Measurements from ENCODE around the gene RPS6KA5.

The RPS6KA5 gene

DNA sequence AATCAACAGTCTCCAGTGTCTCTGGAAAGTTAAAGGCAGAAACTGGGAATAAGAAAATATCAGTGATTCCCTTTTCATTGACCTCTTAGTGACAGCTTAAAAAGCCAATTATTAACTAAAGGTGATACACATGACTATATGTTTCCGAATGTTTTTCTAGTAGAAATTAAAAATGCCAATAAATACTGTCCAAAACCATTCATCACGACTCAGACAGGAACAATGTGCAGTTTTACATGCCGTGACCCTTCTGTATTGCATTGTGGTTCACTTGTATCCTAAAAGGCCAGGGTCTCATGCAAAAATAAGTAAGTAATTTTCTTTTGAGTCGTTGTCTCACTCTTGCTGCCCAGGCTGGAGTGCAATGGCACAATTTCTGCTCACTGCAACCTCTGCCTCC, 138.3 kb downstream of the RPS6KA5 start:
- DNase-seq, result no peak

DNA sequence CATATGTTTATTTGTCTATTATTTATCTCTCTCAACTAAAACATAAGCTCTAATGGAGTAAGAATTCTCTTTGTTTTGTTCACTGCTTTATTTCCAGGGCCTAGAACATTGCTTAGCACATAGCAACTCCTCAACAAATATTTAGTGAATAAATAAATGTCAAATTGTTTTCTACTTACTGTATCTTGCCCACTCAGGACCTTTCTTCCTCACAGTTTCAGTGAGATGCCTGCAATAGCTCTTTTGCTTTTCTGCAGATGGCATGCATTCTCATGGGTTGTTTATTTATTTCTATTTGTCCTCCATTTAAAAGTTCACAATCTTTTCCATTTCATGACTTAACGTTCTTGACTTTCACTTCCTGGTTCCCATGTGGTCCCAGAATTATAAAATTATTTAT, 149.3 kb downstream of the RPS6KA5 start:
- DNase-seq, result no peak

DNA sequence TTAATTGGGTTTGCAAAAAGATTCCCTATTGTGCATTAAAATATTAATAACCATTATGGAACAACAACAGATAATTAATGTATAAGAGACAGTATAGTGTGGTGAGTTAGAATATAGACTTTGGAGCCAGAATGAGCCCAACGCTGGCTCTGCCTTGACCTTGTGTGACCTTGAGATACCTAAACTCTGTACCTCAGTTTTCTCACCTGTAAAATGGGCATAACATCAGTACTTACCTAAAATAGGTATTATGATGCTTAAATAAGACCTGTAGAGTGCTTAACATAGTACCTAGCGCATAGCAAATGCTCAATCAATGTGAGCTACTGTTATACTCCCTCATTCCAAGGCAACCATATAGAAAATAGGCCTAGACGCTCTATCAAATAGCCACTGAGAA, 153.3 kb downstream of the RPS6KA5 start:
- DNase-seq, result no peak

- no peak for DNase-seq
These were observed 154.9 kb downstream of the RPS6KA5 start for GRCh38 chr14:90905531-90905930.

DNA sequence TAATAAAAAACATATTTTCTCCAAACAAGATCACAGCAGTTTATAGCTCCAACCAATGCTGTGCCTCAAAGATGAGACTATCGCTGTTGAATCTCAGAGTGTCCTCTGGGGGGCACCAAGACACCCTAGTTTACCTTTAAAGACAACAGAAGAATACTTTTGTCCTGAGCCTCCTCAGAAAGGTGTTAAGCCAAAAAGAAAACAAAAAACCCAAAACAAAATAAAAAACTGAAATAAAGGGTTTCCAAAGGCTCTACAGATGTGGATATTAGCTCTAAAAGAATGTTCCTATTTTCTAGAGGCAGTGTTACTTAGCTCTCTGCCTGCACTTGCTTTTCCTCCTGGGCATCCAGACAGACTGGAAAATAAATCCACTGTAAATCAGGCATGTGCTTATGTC, 157.3 kb downstream of the RPS6KA5 start:
- DNase-seq, result peak; percentile 32 to 43

DNA sequence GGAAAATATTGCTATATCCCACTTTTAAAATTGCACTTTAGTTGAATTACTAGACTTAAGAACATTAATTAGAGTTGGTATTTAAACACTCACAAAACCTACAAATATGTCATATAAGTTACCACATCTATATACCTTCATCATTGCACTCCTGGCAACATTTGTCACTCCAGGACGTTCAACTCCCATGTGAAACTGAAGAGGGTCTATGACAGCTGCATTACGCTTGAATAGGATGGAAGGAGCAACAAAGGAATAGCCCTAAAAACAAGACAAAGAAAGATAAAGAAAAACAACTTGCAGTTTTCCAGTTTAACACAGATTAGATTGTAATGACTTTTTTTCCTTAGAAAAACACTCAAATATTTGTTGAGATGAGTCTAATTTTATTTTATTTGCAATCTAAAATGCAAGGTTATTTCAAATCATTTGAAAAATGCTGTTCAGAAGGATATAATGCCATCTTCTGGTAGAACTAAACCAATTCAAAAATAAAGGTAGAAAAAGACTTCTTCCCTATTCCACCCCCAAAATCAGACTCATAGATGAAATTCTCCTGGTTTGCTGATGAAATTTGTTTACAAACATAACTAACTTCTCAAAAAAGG, 159.9 kb downstream of the RPS6KA5 start:
- DNase-seq, result no peak

GRCh38 chr14:90897022-90897421, 163.4 kb downstream of the RPS6KA5 start:
- DNase-seq, result no peak

- no peak for DNase-seq
These were observed 166.2 kb downstream of the RPS6KA5 start for GRCh38 chr14:90894241-90894640.

GRCh38 chr14:90893510-90893909, 166.9 kb downstream of the RPS6KA5 start:
- no peak for DNase-seq

GRCh38 chr14:90892970-90893369, 167.5 kb downstream of the RPS6KA5 start:
- no peak for DNase-seq

DNA sequence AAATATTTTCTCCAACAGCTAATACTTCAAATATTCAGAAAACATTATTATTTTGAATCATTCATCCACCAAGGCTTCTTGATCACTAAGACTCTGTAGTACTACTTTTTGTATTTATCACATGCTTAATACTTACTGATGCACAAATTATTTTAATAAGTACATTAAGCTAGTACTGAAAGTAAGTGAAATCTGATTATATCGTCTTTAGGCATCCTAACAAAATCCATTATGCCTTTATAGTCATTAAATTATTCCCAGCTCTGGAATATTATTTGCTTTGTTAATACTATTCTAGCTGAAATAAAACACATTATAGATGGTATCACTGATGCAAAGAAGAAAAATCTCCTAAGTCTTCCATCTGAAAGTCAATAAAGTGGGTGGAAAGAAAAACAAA, 169.1 kb downstream of the RPS6KA5 start:
- DNase-seq, result no peak

- no peak for DNase-seq
These were observed 170.0 kb downstream of the RPS6KA5 start for GRCh38 chr14:90890322-90891020.

DNA sequence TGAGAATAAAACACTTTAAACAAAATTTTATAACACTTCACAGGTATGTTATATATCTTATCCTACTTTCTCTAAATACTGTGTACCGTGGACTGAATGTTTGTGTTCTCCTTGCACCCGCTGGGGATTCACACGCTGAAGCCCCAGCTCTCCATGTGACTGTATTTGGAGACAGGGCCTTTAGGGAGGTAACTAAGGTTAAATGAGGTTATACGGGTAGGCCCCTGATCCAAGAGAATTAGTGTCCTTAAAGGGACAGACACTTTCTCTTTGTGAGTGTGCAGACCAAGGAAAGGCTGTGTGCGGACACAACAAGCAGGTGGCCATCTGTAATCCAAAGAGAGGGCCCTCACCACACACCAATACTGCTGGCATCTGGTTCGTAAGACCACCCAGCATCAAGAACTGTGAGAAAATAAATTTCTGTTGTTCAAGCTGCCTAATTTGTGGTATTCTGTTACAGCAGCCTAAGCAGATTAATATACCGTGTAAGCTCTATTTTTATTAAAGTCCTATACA, 174.1 kb downstream of the RPS6KA5 start:
- no peak for DNase-seq

DNA sequence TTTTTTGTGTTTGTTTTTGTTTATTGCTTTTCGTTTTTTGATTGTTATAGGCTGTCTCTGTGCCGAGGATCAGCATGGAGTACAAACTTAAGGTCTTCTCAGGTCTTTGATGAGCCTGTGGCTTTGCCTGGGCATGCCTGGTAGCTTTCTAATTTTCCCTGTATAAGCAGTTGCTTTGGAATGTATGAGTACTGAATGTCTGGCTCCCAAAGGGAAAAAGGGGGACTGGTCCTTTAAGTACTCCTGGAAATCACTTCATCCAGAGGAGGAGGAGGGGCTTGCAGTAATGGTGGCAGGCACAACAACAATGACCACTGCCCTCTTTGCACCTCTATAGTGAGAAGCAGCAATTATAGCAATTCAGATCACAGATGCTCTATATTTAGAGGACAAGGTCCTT, 176.7 kb downstream of the RPS6KA5 start:
- no peak for DNase-seq

- no peak for DNase-seq
These were observed 177.2 kb downstream of the RPS6KA5 start for GRCh38 chr14:90883197-90883596.

DNA sequence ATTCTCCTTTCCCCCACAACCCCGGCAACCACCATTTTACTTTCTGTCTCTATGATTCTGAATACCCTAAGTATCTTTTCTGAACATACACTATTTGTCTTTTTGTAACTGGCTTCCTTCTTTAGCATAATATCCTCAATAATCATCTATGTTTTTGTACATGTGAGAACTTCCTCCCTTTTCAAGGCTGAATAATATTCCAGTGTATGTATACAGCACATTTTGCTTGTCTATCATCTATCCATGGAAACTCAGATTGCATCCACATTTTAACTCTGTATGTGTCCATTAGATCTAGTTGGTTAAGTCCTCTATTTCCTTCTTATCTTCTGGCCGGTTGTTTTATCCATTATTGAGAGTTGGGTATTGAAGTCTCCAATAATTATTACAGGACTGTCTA, 180.2 kb downstream of the RPS6KA5 start:
- no peak for DNase-seq

- DNase-seq, result no peak
These were observed 185.8 kb downstream of the RPS6KA5 start for GRCh38 chr14:90874599-90874998.

DNA sequence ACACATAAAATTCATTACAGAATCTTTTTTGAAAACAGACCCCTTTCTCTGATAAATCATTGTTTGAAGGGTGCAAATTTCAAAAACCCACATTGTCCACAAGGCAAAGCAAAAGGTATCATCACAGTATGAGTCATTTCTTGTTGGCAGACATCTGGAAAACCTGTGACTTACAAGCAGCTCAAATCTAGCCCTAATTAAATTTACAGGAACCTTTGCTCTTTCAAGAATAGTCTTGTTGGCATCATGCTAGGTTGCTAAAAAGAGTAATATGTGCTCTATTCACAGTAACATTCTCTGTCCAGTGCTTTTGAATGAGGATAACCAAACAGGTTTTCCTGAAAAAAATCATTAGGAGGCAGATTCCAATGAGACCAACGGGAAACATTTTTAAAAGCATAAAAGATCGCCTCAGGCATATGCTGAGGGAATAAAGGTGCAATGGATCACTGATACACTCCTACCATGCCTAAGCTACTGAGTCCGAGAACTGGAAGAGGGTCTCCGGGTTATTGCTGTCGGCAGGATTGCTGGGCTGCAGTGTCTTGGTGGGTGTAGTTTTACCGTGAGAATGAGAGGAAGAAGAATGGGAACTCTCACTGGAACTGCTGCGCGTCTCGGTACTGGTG, 188.7 kb downstream of the RPS6KA5 start:
- no peak for DNase-seq

DNA sequence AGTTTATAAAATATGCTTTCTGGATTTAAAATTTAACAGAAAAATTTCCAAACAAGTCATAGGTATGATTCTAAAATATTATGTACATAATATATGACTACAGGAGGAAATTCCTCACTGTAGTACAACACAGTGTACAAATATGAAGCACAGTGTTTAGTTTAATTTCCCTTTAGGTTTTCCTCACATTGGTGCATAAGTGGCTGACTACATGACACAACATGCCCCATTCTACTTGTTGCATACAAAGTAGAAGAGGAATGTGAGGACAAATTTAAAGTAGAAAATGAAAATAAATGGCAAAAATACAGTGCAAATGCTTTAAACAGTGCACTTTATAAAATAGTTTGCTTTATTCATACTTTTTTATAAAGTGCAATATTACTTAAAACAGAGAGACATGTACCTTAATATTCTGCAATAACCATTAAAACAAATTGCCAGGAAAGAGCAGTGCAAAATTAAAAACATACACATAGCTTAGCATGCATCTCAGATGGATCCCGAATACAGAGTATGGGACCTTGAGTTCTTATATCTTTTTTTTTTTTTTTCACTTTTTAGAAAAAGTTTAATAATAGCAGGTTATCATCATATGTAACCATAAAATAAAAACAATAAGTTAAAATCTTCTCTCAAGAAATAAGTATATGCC, 189.4 kb downstream of the RPS6KA5 start:
- DNase-seq, result no peak

DNA sequence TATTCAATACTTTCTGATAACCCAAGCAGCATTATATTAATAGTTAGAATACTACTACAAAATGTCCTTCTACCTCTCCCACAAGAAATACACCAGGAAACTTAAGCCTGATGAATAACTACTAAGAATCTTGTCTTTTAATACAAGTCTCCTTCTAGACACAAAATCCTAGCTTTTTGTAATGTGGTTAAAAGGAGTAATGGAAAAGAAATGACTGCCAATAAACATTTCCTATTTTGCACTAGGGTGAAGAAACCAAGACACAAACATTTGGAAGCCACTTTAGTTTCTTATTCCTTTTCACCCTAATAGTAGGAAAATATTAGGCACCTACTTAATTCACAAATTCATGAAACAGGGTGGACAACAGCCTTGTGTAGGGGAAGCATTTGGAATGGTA, 192.9 kb downstream of the RPS6KA5 start:
- no peak for DNase-seq

DNA sequence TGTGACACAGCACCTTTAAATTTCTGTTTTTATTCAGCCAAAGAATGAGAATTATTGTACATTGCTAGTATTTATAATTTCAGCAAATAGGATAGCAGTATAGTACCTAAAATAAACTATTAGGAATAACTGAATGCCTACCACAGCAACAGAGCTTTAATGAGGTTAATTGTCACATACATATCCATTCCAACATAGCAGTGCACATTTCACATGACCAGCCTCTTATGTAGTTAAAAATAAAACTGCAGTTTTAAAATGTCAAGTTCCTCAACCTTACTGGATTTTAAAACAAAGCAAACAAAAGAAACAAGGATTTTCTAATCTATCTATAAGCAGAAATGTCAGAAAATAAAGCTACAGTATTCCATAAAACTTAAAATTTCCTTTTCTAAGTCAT, 193.6 kb downstream of the RPS6KA5 start:
- no peak for DNase-seq

GRCh38 chr14:90864741-90865140, 195.7 kb downstream of the RPS6KA5 start:
- DNase-seq, result no peak

GRCh38 chr14:90858511-90858910, 201.9 kb downstream of the RPS6KA5 start:
- DNase-seq, result no peak

- no peak for DNase-seq
These were observed 202.6 kb downstream of the RPS6KA5 start for GRCh38 chr14:90857866-90858265.

Data from stimulated activated CD4-positive, alpha-beta T cell treated with anti-CD3 and anti-CD28 coated beads, Interleukin-4, amount 100 ng/mL, for 4 hours (primary cell).